Mesenchymal stem cell (in vitro differentiated cells and primary cell): ENCODE measurements around the gene JAG2.

Experiments
- DNase-seq: peaks from one replicate; pipeline ENCODE4 v3.0.0-alpha.2; 2013
- H2AFZ ChIP-seq: one replicate; pipeline ENCODE4 v1.6.1; 2013; ENCODE audit warnings: low read depth, mild to moderate bottlenecking, control low read depth, inconsistent platforms, low read length, moderate library complexity
- H2AK5ac ChIP-seq: 2 replicates; pipeline ENCODE4 v1.6.1; 2013; ENCODE audit warnings: low read length, moderate library complexity, mild to moderate bottlenecking, inconsistent platforms; ENCODE audit not compliant: severe bottlenecking
- H2BK120ac ChIP-seq: one replicate; pipeline ENCODE4 v1.6.1; 2013; ENCODE audit warnings: low read depth, mild to moderate bottlenecking, inconsistent platforms, low read length, moderate library complexity
- H2BK12ac ChIP-seq, 2 experiments: one replicate each; pipeline ENCODE4 v1.6.1; 2013; ENCODE audit warnings: inconsistent platforms in 2 of 2, low read length in 2 of 2, mild to moderate bottlenecking in 2 of 2, moderate library complexity in 2 of 2, control low read depth in 1 of 2
- H2BK15ac ChIP-seq: one replicate; pipeline ENCODE4 v1.6.1; 2013; ENCODE audit warnings: mild to moderate bottlenecking, low read depth, inconsistent platforms; ENCODE audit not compliant: poor library complexity, severe bottlenecking
- H2BK5ac ChIP-seq: 2 replicates; pipeline ENCODE4 v1.6.1; 2013; ENCODE audit warnings: low read depth, mild to moderate bottlenecking, low read length, control low read depth, inconsistent platforms; ENCODE audit not compliant: poor library complexity, severe bottlenecking
- H3K14ac ChIP-seq, 2 experiments: one replicate each; pipeline ENCODE4 v1.6.1; 2013; ENCODE audit warnings: inconsistent platforms in 2 of 2, low read length in 2 of 2, control low read depth in 1 of 2, mild to moderate bottlenecking in 1 of 2, moderate library complexity in 1 of 2
- H3K18ac ChIP-seq, 2 experiments: one replicate each; pipeline ENCODE4 v1.6.1; 2013; ENCODE audit warnings: inconsistent platforms in 2 of 2, low read length in 2 of 2, control low read depth in 1 of 2, low read depth in 1 of 2, mild to moderate bottlenecking in 1 of 2
- H3K23ac ChIP-seq, 2 experiments: one replicate each; pipeline ENCODE4 v1.6.1; 2013; ENCODE audit warnings: inconsistent platforms in 2 of 2, low read length in 2 of 2, mild to moderate bottlenecking in 2 of 2, moderate library complexity in 2 of 2, control low read depth in 1 of 2
- H3K27ac ChIP-seq: 2 replicates; pipeline ENCODE4 v1.5.1; 2013; ENCODE audit warnings: mild to moderate bottlenecking, moderate library complexity, low read length, control low read depth, inconsistent platforms; ENCODE audit not compliant: poor library complexity, severe bottlenecking
- H3K27me3 ChIP-seq, 2 experiments: 2 replicates each; pipeline versions ENCODE4 v1.6.1 to v1.7.0; 2013; ENCODE audit warnings: low read length in 2 of 2, mild to moderate bottlenecking in 2 of 2, moderate library complexity in 2 of 2, control low read depth in 1 of 2, inconsistent platforms in 1 of 2; ENCODE audit not compliant: control insufficient read depth in 1 of 2, insufficient read depth in 1 of 2
- H3K36me3 ChIP-seq, 2 experiments: 2 replicates each; pipeline versions ENCODE4 v1.6.1 to v1.7.0; 2013; ENCODE audit warnings: low read length in 2 of 2, control low read depth in 1 of 2, inconsistent platforms in 1 of 2, low read depth in 1 of 2, mild to moderate bottlenecking in 1 of 2; ENCODE audit not compliant: insufficient read depth in 2 of 2, control insufficient read depth in 1 of 2
- H3K4ac ChIP-seq, 2 experiments: one replicate each; pipeline ENCODE4 v1.6.1; 2013; ENCODE audit warnings: inconsistent platforms in 2 of 2, low read length in 2 of 2, mild to moderate bottlenecking in 2 of 2, moderate library complexity in 2 of 2, control low read depth in 1 of 2, low read depth in 1 of 2
- H3K4me1 ChIP-seq: 2 replicates; pipeline ENCODE4 v1.6.1; 2013; ENCODE audit warnings: low read depth, low read length, control low read depth; ENCODE audit not compliant: control insufficient read depth, insufficient read depth
- H3K4me2 ChIP-seq: 2 replicates; pipeline ENCODE4 v1.6.1; 2013; ENCODE audit warnings: low read length, mild to moderate bottlenecking, inconsistent platforms; ENCODE audit not compliant: poor library complexity, severe bottlenecking
- H3K4me3 ChIP-seq, 2 experiments: 2 replicates each; pipeline versions ENCODE4 v1.5.1 to v1.7.0; 2013; ENCODE audit warnings: low read length in 2 of 2, mild to moderate bottlenecking in 2 of 2, control low read depth in 1 of 2, low read depth in 1 of 2; ENCODE audit not compliant: insufficient read depth in 1 of 2
- H3K79me1 ChIP-seq: replicated peaks from 2 replicates; pipeline ENCODE4 v1.6.1; 2013; ENCODE audit warnings: mild to moderate bottlenecking, control low read depth, low read length, inconsistent platforms; ENCODE audit not compliant: poor library complexity, severe bottlenecking
- H3K9ac ChIP-seq: 2 replicates; pipeline ENCODE4 v1.7.0; 2013; ENCODE audit warnings: mild to moderate bottlenecking, low read length, moderate library complexity
- H3K9me3 ChIP-seq: 2 replicates; pipeline ENCODE4 v1.7.0; 2013; ENCODE audit warnings: mild to moderate bottlenecking, low read length; ENCODE audit not compliant: control insufficient read depth
- H4K8ac ChIP-seq: one replicate; pipeline ENCODE4 v1.6.1; 2013; ENCODE audit warnings: inconsistent platforms, mild to moderate bottlenecking, low read length, moderate library complexity
- H4K91ac ChIP-seq: one replicate; pipeline ENCODE4 v1.6.1; 2013; ENCODE audit warnings: mild to moderate bottlenecking, low read length, inconsistent platforms
- WGBS: methylation state at CpG from one replicate; pipeline ENCODE4 v1.1.7; 2013; ENCODE audit warnings: mixed read lengths; 5-methylcytosine and 5-hydroxymethylcytosine counted together

The JAG2 gene

GRCh38 chr14:105157872-105158271, 10.7 kb downstream of the JAG2 start:
- Histone ChIP-seq H3K9ac (no peak overlapping the region), H3K4ac (no peak overlapping the region), H2BK120ac (no peak overlapping the region), H3K4me2 (no peak overlapping the region), H3K27ac (no peak overlapping the region), H4K8ac (no peak overlapping the region), H4K91ac (no peak overlapping the region), H3K4me1 (no peaks in the 10 kb centered on the region), H2AK5ac (no peak overlapping the region), H2BK5ac (no peak overlapping the region), H2BK12ac (no peak overlapping the region), H3K27me3 (peaks cover 15 to 55% of the 10 kb centered on the region in 2 experiments), H3K36me3 (no peaks in the 10 kb centered on the region), H2AFZ (no peak overlapping the region), H2BK15ac (no peak overlapping the region), H3K9me3 (peaks cover 3% of the 10 kb centered on the region), H3K14ac (no peak overlapping the region), H3K23ac (no peak overlapping the region), H3K79me1 (no peaks in the 10 kb centered on the region), H3K4me3 (no peak overlapping the region), H3K18ac (no peak overlapping the region)
- 92% methylated on average over 15 of the region's 15 CpGs for WGBS
- DNase-seq = no peak

- Histone ChIP-seq H2BK5ac (no peak overlapping the region), H3K18ac (no peak overlapping the region), H3K79me1 (no peaks in the 10 kb centered on the region), H2AFZ (no peak overlapping the region), H4K8ac (no peak overlapping the region), H4K91ac (no peak overlapping the region), H3K27ac (no peak overlapping the region), H3K14ac (peak overlapping the region in 1 of 2 experiments; percentile 11), H3K36me3 (no peaks in the 10 kb centered on the region), H2BK120ac (no peak overlapping the region), H3K27me3 (peaks cover 10 to 52% of the 10 kb centered on the region in 2 experiments), H3K4me1 (no peaks in the 10 kb centered on the region), H3K9me3 (peaks cover 3% of the 10 kb centered on the region), H3K9ac (no peak overlapping the region), H2AK5ac (no peak overlapping the region), H3K4me2 (no peak overlapping the region), H3K23ac (no peak overlapping the region), H3K4ac (no peak overlapping the region), H2BK12ac (no peak overlapping the region), H3K4me3 (no peak overlapping the region), H2BK15ac (no peak overlapping the region)
- no peak for DNase-seq
- WGBS = 84% methylated on average over 31 of the region's 31 CpGs
Measured at GRCh38 chr14:105156414-105157375, 11.9 kb downstream of the JAG2 start.

GRCh38 chr14:105155681-105156413, 12.7 kb downstream of the JAG2 start:
- Histone ChIP-seq H3K4me1 (no peaks in the 10 kb centered on the region), H3K79me1 (no peaks in the 10 kb centered on the region), H3K36me3 (no peaks in the 10 kb centered on the region), H3K4ac (no peak overlapping the region), H2BK5ac (no peak overlapping the region), H4K91ac (no peak overlapping the region), H2BK120ac (no peak overlapping the region), H2BK12ac (no peak overlapping the region), H3K9ac (no peak overlapping the region), H3K4me3 (no peak overlapping the region), H2AK5ac (no peak overlapping the region), H4K8ac (no peak overlapping the region), H3K14ac (no peak overlapping the region), H3K18ac (no peak overlapping the region), H2AFZ (no peak overlapping the region), H2BK15ac (no peak overlapping the region), H3K27ac (no peak overlapping the region), H3K27me3 (peaks cover 10 to 48% of the 10 kb centered on the region in 2 experiments), H3K9me3 (peaks cover 3% of the 10 kb centered on the region), H3K4me2 (no peak overlapping the region), H3K23ac (no peak overlapping the region)
- no peak for DNase-seq
- 81% methylated on average over 47 of the region's 48 CpGs for WGBS

GRCh38 chr14:105155071-105155651, 13.4 kb downstream of the JAG2 start:
- Histone ChIP-seq H3K4me2 (no peak overlapping the region), H3K9ac (no peak overlapping the region), H2BK15ac (no peak overlapping the region), H3K4ac (no peak overlapping the region), H3K4me1 (no peaks in the 10 kb centered on the region), H3K18ac (no peak overlapping the region), H4K8ac (no peak overlapping the region), H2BK12ac (no peak overlapping the region), H3K9me3 (peaks cover 3% of the 10 kb centered on the region), H2BK5ac (no peak overlapping the region), H3K36me3 (no peaks in the 10 kb centered on the region), H4K91ac (no peak overlapping the region), H3K4me3 (no peak overlapping the region), H2AFZ (no peak overlapping the region), H2BK120ac (no peak overlapping the region), H3K23ac (no peak overlapping the region), H3K79me1 (no peaks in the 10 kb centered on the region), H2AK5ac (no peak overlapping the region), H3K27me3 (peaks cover 10 to 48% of the 10 kb centered on the region in 2 experiments), H3K14ac (no peak overlapping the region), H3K27ac (no peak overlapping the region)
- WGBS = 82% methylated on average over 23 of the region's 24 CpGs
- no peak for DNase-seq
